Suppressor macrophage treated with lipopolysaccharide for 4 hours (primary cell): ENCODE data around the gene THRB.

Source experiments
- DNase-seq: peaks from one replicate; pipeline ENCODE4 v3.0.0-alpha.2; 2020

Gene THRB

DNA sequence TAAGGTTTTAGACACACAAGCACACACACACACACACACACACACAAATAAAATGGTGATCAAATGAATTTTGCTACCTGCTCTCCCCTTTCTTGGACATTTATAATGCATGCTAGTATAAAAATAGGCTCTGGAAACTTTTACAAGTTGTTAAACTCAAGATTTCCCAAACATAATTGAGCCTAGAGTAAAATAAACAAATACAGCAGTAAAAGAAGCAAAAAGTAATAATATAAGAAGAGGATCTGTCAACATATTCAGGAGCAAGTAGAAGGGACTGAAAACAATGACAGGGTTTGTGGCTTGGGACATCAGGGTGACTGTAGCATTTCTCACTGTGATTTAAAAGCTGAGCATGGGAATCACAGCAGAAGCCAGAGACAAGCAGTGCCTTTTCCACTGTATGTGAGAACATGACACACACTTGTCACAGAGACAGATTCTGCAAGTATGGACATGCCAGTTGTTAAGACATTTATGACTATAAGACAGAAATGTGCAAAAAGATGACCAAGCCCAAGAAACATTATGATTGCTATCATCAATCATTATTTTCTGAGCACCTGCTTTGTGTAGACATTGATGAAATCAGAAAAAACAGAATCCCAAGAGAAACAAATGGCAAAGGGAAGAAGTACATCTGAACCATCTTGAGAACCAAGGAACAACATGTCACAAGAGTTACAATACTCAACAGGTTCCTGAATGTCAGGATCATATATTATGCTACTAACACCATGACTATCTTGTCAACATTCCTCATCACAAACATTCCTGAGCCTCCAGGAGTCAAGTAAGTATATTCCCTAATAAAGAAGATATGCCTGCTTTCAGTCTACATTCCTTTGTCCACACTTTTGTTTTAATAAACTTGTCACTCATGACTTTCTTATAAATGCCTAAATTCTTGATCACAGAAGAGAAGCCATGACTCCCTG lies 7.1 kb downstream of the THRB start:
- DNase-seq = no peak

DNA sequence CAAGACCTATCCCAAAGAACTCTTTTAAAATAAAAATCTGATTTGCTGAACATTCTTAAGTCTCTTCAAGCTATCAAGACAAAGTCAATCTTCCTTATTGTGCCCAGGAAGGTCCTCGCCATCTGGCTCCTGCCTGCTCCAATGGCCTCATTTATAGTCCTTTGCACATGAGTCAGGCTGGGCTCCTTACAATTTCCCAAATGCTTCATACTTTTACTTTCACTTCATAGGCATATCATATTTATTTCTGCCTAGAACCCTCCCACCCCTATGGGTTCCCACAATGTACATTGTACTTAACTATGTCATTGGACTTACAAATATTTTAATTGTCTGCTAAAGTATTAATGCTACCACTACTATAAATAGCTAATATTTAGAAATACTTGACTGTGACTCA lies 9.1 kb downstream of the THRB start:
- DNase-seq = peak; percentile 47

DNA sequence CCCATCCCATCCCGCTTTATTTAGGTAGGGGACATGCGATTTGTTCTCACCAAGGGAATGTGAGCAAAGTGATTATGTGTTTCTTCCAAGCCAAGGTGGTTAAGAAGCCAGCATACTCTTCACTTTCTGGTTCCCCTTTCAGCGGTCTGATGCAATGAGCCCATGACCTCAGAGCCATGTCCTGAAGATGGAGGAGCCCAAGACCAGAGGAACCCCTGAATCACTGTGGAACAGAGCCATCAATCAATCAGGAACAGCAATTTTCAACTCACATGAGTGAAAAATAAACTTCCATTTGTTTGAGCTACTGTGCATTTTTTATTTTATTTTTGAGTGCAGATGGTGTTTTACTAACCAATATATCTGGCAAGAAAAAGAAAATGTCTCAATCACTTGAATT lies 10.8 kb downstream of the THRB start:
- peak; percentile 76 for DNase-seq

DNA sequence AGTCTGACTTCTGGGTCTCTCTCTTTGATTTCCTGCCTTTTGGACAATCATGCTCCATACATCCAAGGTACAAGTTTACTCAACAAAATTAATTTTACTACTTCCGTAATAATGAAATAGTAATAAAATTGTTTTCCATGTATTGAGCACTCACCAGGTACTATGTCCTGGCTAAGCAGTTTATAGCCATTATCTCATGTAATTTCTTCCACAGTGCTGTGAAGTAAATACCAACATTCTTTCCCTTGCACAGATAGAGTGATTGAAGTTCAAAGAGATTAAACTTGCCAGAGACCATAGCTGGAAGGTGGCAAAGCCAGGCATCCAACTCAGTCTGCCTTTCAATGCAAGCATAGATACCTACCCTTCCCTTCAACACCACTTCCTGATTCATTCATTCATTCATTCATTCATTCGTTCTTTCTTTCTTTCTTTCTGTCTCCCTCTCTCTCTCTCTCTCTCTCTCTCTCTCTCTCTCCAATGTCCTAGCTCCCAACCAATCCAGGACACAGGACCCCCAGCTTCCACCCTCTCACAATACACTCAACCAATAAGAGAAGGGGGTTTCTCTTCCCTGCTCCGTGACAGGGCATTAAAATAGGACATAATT lies 12.4 kb downstream of the THRB start:
- no peak for DNase-seq

DNA sequence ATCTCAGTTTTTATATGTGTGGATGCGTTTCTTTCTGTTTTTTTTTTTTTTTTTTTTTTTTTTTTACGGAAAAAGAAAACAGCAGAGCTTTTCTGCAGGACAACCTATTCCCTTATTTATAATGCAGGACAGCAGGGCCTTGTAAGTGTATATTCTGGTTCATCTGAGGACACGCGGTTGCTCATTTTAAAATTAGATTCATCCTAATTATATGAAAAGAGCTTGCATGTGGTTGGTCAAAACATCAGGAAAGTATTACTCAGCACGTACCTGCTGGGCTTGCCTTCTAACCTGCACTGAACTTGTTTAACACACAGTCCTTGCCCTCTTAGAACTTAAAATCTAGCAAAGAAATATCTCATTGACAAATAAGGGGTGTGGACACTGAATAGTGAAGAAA lies 13.5 kb downstream of the THRB start:
- DNase-seq = no peak

DNA sequence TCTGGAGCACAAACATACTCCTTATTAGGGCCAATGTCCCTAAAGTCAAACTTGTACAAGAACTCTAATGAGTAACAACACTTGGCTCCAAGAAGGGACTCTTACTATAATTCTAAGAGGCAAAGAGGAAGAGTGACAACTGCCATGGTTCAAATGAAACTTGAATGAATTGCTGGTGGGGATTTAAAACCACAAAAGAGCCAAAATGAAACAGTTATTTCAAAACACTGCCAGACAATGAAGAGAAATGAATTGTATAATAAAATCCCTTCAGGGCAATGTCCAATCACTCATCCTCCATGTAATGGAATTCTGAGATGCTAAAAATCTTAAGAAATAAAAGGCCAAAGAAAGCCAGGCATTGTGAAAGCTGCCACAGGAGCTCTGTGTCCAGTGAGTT lies 14.2 kb downstream of the THRB start:
- peak; percentile 52 for DNase-seq

DNA sequence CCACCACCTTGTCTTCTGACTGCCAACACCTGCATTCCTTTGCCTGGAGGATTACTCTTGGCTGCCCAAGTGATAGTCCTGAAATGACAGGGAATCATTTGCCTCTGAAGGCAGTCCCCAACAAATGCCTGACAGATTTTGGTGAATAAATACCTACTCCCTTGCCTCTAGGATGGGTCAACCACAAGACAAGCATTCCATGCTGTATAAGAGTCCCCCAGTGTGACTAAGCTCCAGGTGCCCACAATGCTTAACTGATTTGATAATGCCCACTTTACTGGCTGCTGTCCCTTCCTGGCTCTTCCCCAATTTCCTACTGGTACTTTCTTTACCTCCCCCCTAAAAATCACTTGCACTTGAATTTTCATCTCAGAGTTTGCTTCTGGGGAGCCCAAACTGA lies 14.8 kb downstream of the THRB start:
- DNase-seq = no peak

DNA sequence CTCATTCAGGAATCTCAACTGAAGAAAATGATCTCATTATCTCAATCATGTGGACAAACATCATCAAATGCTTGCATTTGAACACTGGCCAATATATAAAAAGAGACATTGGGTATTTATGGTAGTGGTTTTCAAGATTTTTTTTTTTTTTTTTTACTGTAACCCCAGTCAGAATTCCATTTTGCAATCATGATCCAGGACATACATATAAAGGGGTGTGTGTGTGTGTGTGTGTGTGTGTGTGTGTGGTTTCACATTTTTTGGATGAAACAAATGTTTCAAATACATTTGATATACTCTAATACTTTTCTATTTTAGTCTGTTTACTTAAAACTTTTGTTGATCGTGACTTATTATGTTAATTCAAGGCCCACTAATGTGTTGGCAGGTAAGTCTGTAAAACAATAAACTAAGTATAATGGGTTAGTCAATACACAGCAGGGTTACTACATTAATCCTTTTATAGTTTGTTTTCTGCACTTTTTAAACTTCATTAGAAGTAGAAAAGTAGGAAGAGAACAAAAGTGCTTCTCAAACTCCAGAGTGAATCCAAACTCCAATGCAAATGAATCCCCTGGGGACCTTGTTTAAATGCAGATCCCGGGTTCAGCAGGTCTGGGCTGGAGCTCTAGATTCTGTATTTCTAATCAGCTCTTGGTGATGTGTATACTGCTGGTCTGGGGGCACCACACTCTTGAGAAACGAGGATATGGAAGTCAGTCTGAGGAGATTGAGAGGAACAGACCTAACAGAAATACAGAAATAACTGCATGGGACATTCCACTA lies 17.6 kb downstream of the THRB start:
- DNase-seq = no peak

DNA sequence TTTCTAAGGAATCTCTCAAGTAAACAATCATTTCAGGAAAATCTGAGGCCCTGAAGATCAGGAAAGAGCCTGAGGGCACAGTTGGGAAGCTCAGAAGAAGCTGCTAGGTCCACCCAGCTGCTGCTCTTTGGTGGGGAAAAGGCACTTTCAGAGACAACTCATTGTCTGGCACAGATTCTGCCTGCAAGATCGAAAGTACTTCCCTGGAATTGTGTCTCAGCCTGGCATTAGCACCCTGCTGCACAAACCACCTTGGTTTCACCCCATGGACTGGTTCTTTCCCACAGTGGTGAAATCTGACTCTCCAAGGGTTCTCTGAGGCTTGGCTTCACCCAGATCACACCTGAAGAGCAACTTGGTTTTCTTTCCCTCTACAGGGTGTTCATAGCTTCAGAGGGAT lies 18.7 kb downstream of the THRB start:
- DNase-seq = no peak

DNA sequence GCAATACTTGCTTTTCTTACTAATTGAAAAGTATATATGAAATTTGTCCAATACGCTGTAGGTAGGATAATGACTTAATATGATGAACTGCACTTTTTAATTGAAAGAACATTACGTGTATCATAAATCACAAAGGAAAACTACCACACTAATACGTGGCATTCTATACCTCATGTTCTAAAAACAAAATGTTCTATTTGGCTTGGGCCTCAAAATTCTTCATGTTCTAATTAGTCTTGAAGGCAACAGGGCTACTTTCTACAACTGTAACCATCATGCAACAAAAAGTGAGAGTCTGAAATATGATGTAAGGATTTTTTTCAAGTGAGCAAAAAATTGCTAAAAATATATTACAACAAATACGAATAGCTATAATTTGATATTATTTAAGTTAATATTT lies 19.8 kb downstream of the THRB start:
- DNase-seq = no peak

DNA sequence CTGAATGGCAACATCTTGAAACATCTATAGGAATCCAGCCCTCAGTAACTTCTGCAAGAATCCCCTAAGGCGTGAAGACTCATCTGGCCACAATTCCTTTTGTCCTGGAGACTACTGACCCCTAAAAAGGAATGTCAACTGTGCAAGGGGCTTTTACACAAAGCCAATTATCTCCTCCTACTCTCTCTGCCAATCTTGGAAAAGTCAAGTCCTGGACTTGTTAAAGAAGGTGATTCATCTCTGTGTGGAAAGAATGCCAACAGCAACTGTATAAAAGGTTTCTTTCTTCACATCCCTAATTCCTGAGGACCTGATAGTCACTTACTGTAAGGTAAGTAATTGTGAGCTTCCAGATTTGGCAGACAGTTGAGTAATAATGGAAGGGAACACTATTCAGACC lies 22.3 kb downstream of the THRB start:
- DNase-seq = no peak

DNA sequence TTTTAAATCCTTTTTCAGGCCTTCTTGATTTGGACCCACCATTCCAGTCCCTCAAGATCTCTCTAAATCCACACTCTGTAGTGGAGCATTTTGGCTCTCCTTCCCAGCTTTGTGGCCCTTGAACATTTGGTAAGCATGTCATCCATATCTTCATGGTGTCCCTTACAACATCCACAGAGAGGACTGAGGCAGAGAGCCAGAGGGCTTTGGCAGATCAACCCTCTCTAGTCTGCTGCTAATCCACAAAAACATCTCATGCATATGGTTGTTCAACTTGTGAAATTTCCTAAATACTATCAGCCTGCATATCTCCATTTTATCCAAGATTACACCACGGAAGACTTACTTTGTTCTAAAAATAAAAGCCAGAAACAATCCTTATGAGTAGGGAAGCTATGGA lies 23.2 kb downstream of the THRB start:
- no peak for DNase-seq

DNA sequence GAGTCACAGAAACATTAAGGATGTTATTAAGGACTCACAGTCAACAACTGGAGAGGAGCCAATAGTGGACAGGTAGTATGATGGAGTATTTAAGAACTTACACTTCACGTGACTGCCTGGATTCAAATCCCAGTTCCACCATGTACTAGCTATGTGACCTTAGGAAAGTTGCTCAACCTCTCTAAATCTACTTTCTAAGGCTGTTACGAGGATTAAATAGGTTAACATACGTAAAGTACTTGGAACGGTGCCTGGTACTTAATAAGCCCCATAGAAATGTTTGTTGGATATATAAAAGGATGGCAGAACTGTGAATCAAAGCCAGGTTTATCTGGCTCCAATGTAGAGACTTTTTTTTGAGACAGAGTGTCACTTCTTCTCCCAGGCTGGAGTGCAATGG lies 24.4 kb downstream of the THRB start:
- no peak for DNase-seq

DNA sequence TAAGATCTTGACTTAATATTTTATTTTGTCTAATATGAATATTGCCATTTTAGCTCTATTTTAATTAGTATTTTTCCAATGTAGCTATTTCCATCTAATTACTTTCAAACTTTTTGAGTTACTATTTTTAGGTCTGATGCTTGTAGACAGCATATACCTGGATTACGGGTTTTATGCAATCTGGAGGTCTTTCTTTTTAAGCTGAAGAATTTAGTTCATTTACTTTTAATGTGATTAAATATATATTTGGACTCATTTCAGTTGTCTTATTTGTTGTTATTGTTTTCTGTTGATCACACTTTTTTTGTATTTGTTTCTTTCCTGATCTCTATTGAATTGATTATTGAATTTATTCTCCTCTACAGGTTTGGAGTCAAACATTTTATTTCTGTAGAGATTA lies 30.3 kb downstream of the THRB start:
- DNase-seq = no peak

DNA sequence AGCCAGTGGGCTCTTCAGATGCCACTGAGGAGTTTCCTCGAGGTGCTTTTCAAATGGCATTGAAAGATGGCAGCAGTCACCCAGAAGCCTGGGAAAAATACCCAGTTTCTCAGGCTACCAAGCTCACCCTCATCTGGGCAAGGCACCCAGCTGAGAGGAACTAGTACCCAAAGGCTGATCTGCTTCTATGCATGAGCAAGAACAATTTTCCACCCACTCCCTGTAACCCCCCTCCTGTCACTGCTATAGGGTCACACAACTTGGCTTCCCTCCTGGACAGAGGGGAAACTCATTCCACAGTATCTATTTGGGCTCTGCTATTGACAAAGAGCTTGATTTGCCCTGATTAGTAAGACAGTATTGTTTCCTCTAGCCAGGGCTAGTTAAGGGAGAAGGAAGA lies 31.9 kb downstream of the THRB start:
- no peak for DNase-seq

DNA sequence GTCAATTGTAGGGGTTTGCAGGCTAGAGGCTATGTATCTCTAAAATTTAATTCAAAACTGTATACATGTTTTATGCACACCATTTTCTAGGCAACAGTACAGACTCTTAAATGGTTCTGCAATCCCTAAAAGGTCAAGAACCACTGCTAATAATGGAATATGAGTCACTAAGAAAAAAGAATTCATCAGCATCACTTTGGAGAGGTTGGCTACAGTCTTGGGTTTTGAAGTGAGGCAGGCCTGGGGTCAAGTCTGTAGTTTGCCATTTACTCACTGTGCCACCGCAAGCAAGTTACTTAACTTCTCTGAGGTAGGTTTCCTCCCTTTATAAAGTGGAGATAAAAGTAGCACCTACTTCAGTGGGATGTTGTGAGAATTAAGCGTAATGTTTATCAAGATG lies 33.7 kb downstream of the THRB start:
- DNase-seq = no peak

DNA sequence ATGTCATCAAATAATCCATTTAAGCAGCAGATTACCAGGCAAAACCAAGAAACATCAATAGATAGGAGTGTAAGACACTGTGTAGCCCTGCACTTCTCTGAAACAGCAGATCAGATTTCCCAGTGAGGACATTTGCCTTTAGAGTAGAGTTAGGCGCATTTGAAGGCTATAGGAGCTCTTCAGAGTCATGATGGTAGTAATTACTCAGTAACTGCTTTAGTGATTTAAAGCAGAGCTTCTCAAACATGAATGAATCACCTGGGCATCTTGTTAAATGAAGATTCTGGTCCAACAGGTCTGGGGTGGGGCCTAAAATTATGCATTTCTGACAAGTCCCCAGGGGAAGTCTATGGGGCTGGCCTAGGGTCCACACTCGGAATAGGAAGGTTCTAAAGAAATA lies 36.9 kb downstream of the THRB start:
- no peak for DNase-seq

DNA sequence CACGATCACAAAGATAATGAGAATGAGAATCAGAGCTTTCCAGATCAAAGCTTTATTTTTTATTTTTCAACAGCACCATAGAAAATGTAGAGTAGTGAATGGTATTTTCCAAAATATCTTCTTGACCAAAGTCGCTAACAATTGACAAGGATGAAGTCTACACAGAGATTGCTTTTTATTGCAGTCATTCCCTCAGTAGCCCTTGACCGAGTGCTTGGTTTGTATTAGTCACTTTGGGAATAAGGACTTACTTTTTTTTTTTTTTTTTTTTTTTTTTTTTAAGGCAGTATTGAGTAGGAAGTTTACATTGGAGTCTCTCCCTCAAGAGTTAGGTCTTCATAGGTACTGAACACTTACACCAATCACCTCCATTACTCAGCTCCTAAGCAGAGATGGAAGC lies 39.8 kb downstream of the THRB start:
- no peak for DNase-seq

DNA sequence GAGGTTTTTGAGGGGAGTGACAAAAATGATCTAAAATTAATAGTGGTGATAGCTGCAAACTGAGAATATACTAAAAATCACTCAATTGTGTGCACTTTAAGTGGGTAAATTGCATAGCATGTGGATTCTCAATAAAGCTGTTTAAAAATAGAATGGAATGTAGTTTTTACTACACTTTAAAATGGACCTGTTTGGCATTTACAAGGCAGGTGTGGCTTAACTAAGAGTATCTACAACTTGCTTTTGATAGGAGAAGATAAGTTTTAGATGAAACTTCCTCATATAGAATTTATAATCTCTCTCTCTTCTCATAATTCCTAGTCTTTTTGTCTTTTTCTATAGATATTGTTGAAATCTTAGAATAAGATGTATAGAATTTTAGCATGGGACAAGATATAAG lies 40.3 kb downstream of the THRB start:
- no peak for DNase-seq

DNA sequence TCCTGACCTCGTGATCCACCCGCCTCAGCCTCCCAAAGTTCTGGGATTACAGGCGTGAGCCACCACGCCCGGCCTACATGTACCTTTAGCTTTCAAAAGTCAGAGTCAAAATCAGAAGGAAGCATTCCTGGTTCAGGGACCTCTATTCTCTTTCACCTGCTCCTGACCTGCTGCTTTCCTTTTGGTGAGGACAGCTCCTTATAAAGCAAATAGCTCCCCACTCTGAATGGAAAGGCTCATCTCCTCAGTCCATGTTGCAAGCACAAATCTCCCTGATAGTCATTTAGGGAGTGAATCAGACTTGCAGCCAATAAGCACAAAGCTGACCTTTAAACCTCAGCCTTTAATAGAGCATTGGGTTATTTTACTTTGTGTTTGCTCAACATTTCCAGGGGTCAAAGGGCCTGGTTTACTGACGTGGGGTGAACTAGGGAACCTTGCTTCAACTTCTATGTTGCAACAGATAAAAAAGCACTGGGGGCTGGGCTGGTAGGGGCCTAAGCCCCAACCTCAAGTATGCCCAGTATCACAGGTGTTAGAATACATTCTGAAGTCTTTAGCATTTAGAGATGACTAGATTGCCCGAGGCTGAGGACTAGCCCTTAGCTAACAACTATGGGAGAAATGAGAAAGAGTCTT lies 43.1 kb downstream of the THRB start:
- DNase-seq = peak; percentile 26

DNA sequence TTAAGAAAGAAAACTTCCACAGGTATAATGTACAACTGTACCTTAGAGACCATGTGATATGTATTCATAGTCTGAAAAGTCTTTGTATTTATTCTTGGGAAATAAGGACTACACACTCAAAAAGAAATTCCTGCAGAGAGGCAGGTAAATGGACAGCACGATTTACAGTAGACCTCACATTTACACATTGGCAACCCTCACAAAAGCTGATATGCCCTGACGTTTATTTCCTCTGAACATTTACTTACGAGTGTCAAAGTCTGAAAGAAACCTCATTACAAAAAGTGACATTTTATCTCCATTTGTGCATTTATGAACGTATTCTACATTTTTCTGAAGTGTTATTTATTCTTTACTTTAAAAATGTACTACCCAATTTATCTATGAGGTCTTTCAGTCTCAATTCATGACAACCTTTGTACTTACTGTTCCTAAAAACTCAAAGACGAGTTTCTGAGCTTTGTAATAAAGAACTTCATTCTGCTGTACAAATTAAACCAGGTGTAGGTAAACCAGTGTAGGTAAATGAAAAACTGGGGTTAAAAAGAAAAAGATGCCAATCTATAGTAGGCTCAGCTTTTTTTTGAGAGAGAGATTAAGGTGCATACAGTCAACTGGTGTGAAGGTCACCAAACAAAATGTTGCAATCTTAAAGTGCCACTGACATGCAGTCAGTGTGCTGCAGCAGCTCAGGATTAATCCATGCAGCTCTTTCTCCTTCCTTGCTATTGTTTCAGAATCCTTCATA lies 44.3 kb downstream of the THRB start:
- DNase-seq = no peak

DNA sequence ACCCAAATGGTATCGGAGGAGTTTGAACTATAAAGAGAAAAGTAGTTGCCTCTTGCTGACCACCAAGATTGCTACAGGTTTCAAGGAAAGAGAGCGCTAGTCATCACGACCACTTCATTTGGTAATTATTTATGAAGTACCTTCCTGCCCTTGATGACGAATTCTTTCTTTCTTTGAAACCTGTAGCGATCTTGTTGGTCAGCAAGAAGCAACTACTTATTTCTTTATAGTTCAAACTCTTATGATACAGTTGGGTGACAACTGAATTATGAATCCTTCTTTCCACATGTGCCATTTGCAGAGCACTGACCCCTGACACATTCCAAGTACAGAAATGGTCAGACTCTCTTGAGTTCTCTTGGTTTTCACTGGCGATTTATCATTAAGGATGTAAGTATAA lies 46.8 kb downstream of the THRB start:
- no peak for DNase-seq

DNA sequence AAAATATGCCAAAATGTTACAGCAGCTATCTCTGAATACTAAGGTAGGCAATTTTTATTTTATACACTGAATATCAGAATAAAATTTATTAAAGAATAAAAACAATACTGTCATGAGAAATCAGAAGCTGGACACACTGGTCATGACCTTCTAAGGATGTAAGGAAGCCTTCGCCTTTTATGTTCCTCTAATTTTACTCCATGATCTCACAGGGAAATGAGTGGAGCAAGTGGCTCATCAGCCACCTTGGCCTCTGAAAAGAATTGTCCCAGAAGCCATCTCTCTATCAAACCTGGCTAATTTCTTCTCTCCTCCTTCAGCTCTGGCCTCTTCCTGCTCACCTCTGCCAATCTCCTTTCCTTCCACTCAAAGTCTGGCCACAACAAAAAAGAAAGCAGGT lies 48.6 kb downstream of the THRB start:
- peak; percentile 13 for DNase-seq
